Neuron (in vitro differentiated cells): ENCODE measurements around the gene SNRPD2.
"Not testable (repeated sequence)": the region's sequence is repeated elsewhere in the genome, so short reads cannot be mapped to it uniquely, and the experiment has no call there.

ENCODE experiments used
- H2AFZ ChIP-seq: one replicate; pipeline ENCODE4 v1.6.1; 2013; ENCODE audit warnings: low read depth, mild to moderate bottlenecking, inconsistent platforms, low read length, moderate library complexity
- H3K27me3 ChIP-seq: one replicate; pipeline ENCODE4 v1.6.1; 2013; ENCODE audit warnings: low read length; ENCODE audit not compliant: insufficient read depth
- H3K36me3 ChIP-seq: one replicate; pipeline ENCODE4 v1.6.1; 2013; ENCODE audit warnings: low read length; ENCODE audit not compliant: insufficient read depth
- H3K4me1 ChIP-seq: one replicate; pipeline ENCODE4 v1.6.1; 2013; ENCODE audit warnings: low read length; ENCODE audit not compliant: insufficient read depth
- H3K4me3 ChIP-seq: 2 replicates; pipeline ENCODE4 v1.5.1; 2013; ENCODE audit warnings: mild to moderate bottlenecking, low read length, moderate library complexity
- H3K9me3 ChIP-seq: one replicate; pipeline ENCODE4 v1.6.1; 2013; ENCODE audit warnings: low read length

SNRPD2 gene

DNA sequence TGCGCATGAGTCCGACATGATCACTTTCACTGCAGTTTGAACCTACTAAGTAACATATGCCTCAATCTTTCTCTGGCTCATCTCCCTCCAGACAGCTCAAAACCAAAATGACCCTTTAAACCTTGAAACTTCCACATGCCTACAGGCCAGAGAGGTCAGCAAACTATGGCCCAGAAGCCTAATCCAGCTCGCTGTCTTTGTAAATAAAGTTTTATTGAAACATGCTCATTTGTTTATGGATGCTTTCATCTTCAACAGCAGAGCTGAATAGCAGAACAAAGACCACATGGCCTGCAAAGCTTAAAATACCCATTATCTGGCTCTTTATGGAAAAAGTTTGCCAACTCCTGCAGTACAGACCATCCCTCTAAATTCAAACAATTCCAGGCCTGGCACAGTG is 23.4 kb upstream of the SNRPD2 start:
- Histone ChIP-seq H3K9me3 (no peaks in the 10 kb centered on the region), H3K4me1 (peaks cover 20% of the 10 kb centered on the region), H3K36me3 (peaks cover 29% of the 10 kb centered on the region), H3K27me3 (no peaks in the 10 kb centered on the region), H2AFZ (no peak overlapping the region), H3K4me3 (no peak overlapping the region)

GRCh38 chr19:45713141-45713540 is 21.4 kb upstream of the SNRPD2 start:
- Histone ChIP-seq H3K36me3 (peaks cover 25% of the 10 kb centered on the region), H3K4me1 (peaks cover 15% of the 10 kb centered on the region), H3K27me3 (no peaks in the 10 kb centered on the region), H3K4me3 (no peak overlapping the region), H2AFZ (no peak overlapping the region), H3K9me3 (no peaks in the 10 kb centered on the region)

GRCh38 chr19:45712699-45713067 is 20.9 kb upstream of the SNRPD2 start:
- H3K9me3 ChIP-seq = no peaks in the 10 kb centered on the region
- H3K4me1 ChIP-seq = peaks cover 11% of the 10 kb centered on the region
- H3K27me3 ChIP-seq = no peaks in the 10 kb centered on the region
- H3K36me3 ChIP-seq = peaks cover 25% of the 10 kb centered on the region
- no peak overlapping the region for H3K4me3 ChIP-seq
- no peak overlapping the region for H2AFZ ChIP-seq

- H3K4me1 ChIP-seq = peaks cover 10% of the 10 kb centered on the region
- no peak overlapping the region for H2AFZ ChIP-seq
- H3K36me3 ChIP-seq = peaks cover 25% of the 10 kb centered on the region
- no peaks in the 10 kb centered on the region for H3K27me3 ChIP-seq
- no peak overlapping the region for H3K4me3 ChIP-seq
- no peaks in the 10 kb centered on the region for H3K9me3 ChIP-seq
Observed at GRCh38 chr19:45711851-45712698, 20.3 kb upstream of the SNRPD2 start.

DNA sequence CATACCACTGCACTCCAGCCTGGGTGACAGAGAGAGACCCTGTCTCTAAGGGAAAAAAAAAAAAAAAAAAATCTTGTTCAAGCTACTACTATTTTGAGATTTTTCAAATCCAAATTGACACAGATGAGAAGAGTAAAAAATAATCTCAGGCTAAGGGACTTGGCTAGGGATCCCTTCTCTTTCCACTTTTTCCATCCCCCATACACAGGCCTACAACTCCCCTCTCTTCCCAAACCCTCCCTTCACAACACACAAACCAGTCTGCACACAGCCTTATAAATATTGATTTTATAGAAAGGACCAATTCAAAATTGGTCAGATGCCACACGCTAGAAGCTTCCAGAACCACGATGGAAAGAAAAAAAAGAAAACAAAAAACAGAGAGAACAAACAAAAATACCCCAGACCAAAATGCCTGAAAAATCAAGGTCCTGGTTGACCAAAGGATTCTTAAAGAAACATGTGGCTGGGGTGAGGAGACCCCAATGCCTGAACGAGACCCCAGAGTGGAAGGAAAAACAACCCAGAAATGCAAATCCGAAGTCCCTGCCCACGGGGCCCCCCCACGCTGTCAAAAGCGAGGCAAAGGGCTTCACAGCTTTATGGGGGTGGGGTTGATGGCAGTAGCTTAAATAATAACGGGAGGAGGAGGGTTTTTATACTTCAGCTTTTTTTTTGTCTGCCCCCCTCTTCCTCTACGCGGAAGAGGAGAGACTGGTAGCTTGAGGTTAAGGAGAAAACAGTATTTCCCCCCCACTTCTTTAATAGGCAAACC is 18.8 kb upstream of the SNRPD2 start:
- no peaks in the 10 kb centered on the region for H3K4me1 ChIP-seq
- H3K4me3 ChIP-seq = no peak overlapping the region
- H3K36me3 ChIP-seq = peaks cover 25% of the 10 kb centered on the region

GRCh38 chr19:45705710-45706415 is 14.1 kb upstream of the SNRPD2 start:
- Histone ChIP-seq H3K4me1 (no peaks in the 10 kb centered on the region), H3K9me3 (no peaks in the 10 kb centered on the region), H2AFZ (no peak overlapping the region), H3K36me3 (peaks cover 23% of the 10 kb centered on the region), H3K4me3 (no peak overlapping the region), H3K27me3 (no peaks in the 10 kb centered on the region)

More for the DNA sequence above, 18.8 kb upstream of the SNRPD2 start:
- H3K27me3 ChIP-seq = no peaks in the 10 kb centered on the region
- no peaks in the 10 kb centered on the region for H3K9me3 ChIP-seq
- H2AFZ ChIP-seq = no peak overlapping the region

DNA sequence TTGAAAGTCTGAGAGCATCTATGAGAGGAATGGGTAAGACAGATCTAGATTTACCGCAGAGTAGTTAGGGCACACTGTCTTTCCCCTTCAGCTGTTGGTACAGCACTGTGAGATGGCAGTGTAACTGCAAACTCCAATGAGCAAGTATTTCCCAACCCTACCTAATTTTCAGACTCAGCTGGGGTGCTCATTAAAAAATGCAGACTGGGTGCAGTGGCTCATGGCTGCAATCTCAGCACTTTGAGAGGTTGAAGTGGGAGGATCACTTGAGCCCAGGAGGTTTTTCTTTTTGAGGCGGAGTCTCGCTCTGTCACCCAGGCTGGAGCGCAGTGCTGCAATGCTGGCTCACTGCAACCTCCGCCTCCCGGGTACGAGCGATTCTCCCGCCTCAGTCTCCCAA is 13.4 kb upstream of the SNRPD2 start:
- no peak overlapping the region for H2AFZ ChIP-seq
- no peak overlapping the region for H3K4me3 ChIP-seq
- H3K36me3 ChIP-seq = peaks cover 23% of the 10 kb centered on the region
- no peaks in the 10 kb centered on the region for H3K27me3 ChIP-seq
- H3K4me1 ChIP-seq = no peaks in the 10 kb centered on the region
- no peaks in the 10 kb centered on the region for H3K9me3 ChIP-seq

DNA sequence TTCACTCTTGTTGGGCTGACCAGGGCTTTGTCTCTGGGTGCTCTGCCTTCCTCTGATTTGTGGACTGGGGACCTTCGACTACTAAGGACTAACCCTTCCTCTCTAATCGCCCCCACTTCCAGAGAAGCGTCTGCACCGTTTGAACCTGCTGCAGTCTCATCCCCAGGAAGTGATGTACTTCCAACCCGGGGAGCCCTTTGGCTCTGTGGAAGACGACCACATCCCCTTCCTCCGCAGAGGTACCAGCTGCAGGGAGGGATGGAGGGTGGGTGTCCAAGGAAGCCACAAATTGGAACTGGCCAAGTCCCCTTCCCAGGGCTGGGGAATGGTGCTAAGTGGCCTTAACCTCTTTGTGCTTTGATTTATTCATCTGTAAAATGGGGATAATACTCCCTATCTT is 9.9 kb upstream of the SNRPD2 start:
- Histone ChIP-seq H3K4me1 (no peaks in the 10 kb centered on the region), H3K4me3 (no peak overlapping the region), H3K36me3 (peaks cover 29% of the 10 kb centered on the region), H2AFZ (no peak overlapping the region), H3K27me3 (no peaks in the 10 kb centered on the region), H3K9me3 (no peaks in the 10 kb centered on the region)

DNA sequence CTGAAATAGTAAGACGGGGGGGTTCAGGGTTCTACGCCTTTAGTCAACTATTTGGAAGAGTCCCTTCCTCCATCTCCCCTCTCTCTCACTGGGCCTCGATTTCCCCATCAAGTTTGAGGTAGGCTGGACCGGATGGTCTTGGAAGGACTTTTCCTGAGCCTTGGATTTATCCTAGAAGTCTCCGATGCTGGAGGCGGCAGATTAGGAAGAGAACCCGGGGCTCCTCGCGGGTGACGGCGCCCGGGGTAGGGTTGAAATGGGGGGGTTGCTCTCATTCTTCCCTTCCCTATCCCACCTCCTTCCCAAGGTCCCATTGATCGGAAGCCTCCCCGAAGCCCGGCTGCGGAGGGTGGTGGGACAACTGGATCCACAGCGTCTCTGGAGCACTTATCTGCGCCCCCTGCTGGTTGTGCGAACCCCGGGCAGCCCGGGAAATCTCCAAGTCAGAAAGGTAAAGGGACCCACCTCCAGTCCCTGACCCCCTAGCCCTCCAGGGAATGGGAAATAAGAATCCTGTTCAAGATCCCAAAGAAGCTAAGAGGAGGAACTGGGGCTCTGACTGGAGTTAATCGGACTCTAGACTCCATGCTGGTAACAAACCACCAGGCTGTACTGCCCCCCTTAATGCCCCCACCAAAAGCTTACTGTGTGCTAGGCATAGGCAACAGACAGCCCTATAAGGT is 1.5 kb upstream of the SNRPD2 start:
- Histone ChIP-seq H3K4me3 (peak overlapping the region; percentile 68), H3K4me1 (peaks cover 5% of the 10 kb centered on the region), H2AFZ (peak overlapping the region; percentile 65), H3K36me3 (peaks cover 17% of the 10 kb centered on the region), H3K27me3 (no peaks in the 10 kb centered on the region), H3K9me3 (no peaks in the 10 kb centered on the region)

GRCh38 chr19:45692187-45693105 is 693 bp upstream of the SNRPD2 start, which contains the start of gene QPCTL:
Gene QPCTL (plus strand): TSS chr19:45692666. CDS start chr19:45692704, 38 bp downstream.
- Histone ChIP-seq H2AFZ (peak within 1 kb of the TSS; percentile 65), H3K4me1 (peaks cover 5% of the 10 kb centered on the region), H3K4me3 (peak within 1 kb of the TSS; percentile 68), H3K36me3 (peaks cover 23% of the 10 kb centered on the region), H3K9me3 (no peaks in the 10 kb centered on the region), H3K27me3 (no peaks in the 10 kb centered on the region)

- Histone ChIP-seq H3K36me3 (peaks cover 38% of the 10 kb centered on the region), H3K9me3 (no peaks in the 10 kb centered on the region), H3K27me3 (no peaks in the 10 kb centered on the region)
Observed at GRCh38 chr19:45687599-45687998, 4.2 kb downstream of the SNRPD2 start.

DNA sequence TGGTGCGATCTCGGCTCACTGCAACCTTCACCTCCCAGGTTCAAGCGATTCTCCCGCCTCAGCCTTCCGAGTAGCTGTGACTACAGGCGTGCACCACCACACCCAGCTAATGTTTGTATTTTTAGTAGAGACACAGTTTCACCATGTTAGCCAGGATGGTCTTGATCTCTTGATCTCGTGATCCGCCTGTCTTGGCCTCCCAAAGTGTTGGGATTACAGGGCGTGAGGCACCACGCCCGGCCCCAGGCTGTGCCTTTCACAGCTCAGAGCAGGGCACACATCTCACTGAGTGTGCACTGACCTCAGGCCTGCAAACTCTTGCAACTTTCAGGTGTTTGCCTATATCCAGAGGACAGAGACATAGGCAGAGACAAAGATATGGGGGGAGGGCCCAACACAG is 6.7 kb downstream of the SNRPD2 start:
- not testable (repeated sequence) for H3K4me3 ChIP-seq, H2AFZ ChIP-seq, H3K9me3 ChIP-seq, H3K4me1 ChIP-seq, H3K27me3 ChIP-seq
- H3K36me3 ChIP-seq = peaks cover 38% of the 10 kb centered on the region

More at GRCh38 chr19:45687599-45687998, 4.2 kb downstream of the SNRPD2 start:
- peaks cover 5% of the 10 kb centered on the region for H3K4me1 ChIP-seq
- no peak overlapping the region for H2AFZ ChIP-seq
- H3K4me3 ChIP-seq = no peak overlapping the region
